Suprapubic skin (tissue), 4 donors: ENCODE measurements around the gene SYT13. TPM values are rescaled to one million over a fixed set of nuclear protein-coding genes. Genes with fewer than 3 reads are reported as not detected.

Source experiments
- DNase-seq, 2 donors: peaks; one replicate each; pipeline ENCODE4 v3.0.0-alpha.2; 2019; ENCODE audit warnings: low spot score in 2 of 2
- H3K27ac ChIP-seq: fragments of 200-600 bp; sonication (generic); one replicate; pipeline ENCODE4 v1.5.1; 2019
- H3K27me3 ChIP-seq: fragments of 200-600 bp; sonication (generic); one replicate; pipeline ENCODE4 v1.5.1; 2019
- H3K36me3 ChIP-seq: fragments of 200-600 bp; sonication (generic); one replicate; pipeline ENCODE4 v1.5.1; 2019
- H3K4me1 ChIP-seq: fragments of 200-600 bp; sonication (generic); one replicate; pipeline ENCODE4 v1.5.1; 2019
- H3K4me3 ChIP-seq: fragments of 200-600 bp; sonication (generic); one replicate; pipeline ENCODE4 v1.5.1; 2019; ENCODE audit warnings: mild to moderate bottlenecking
- H3K9me3 ChIP-seq: fragments of 200-600 bp; sonication (generic); one replicate; pipeline ENCODE4 v1.5.1; 2019
- CTCF ChIP-seq, 2 donors: fragments of 200-600 bp in 1 of 2; fragments of 450-650 bp in 1 of 2; sonication (generic) in 1 of 2; IDR thresholded peaks; one replicate each; pipeline ENCODE4 v1.5.1; 2016 to 2019; ENCODE audit warnings: antibody characterized with exemption in 2 of 2, mild to moderate bottlenecking in 1 of 2, moderate library complexity in 1 of 2
- EP300 ChIP-seq: sonication (generic); formaldehyde crosslinking; IDR thresholded peaks from one replicate; pipeline ENCODE4 v1.6.1; 2017; ENCODE audit warnings: antibody characterized with exemption
- POLR2A ChIP-seq, 2 donors: fragments of 450-650 bp; IDR thresholded peaks; one replicate each; pipeline ENCODE4 v1.6.1; 2017; ENCODE audit warnings: antibody characterized with exemption in 2 of 2, mild to moderate bottlenecking in 2 of 2, moderate library complexity in 2 of 2
- POLR2AphosphoS5 ChIP-seq, 3 donors: sonication (generic); formaldehyde crosslinking; IDR thresholded peaks; one replicate each; pipeline ENCODE4 v1.6.1; 2017; ENCODE audit warnings: antibody characterized with exemption in 3 of 3
- WGBS: methylation state at CpG from one replicate; pipeline ENCODE4 v1.1.5; 2018; 5-methylcytosine and 5-hydroxymethylcytosine counted together
- total RNA-seq, 4 donors: library from RNA; depleted of rRNA; stranded (reverse); fragments of >200 nt; gene quantifications; one replicate each; pipeline ENCODE4 v1.1.0, GENCODE V29; 2016

The SYT13 gene
- total RNA-seq, 4 donors from 2014 or later: 1.8 to 4.6 TPM; not detected in 2

GRCh38 chr11:45264839-45265515 lies 21.2 kb downstream of the SYT13 start:
- H3K36me3 ChIP-seq: no peaks in the 10 kb centered on the region
- H3K9me3 ChIP-seq: no peaks in the 10 kb centered on the region
- TF ChIP-seq CTCF (IDR thresholded peaks at IDR 0.05): no peak
- no peak for TF ChIP-seq POLR2A (IDR thresholded peaks at IDR 0.05)
- no peak for TF ChIP-seq EP300
- no peak for TF ChIP-seq POLR2AphosphoS5 (IDR thresholded peaks at IDR 0.05)
- no peak overlapping the region for H3K4me3 ChIP-seq
- 56% methylated on average over 11 of the region's 11 CpGs for WGBS
- peaks cover 3% of the 10 kb centered on the region for H3K4me1 ChIP-seq
- no peak overlapping the region for H3K27ac ChIP-seq
- no peak for DNase-seq
- peaks cover 40% of the 10 kb centered on the region for H3K27me3 ChIP-seq

GRCh38 chr11:45263773-45264172 lies 22.4 kb downstream of the SYT13 start:
- TF ChIP-seq POLR2A (IDR thresholded peaks at IDR 0.05) (no peak), EP300 (no peak)
- WGBS: 97% methylated on average over 3 of the region's 3 CpGs
- H3K27me3 ChIP-seq: peaks cover 37% of the 10 kb centered on the region

GRCh38 chr11:45262900-45263299 lies 23.2 kb downstream of the SYT13 start:
- WGBS: 74% methylated on average over 4 of the region's 4 CpGs
- H3K4me1 ChIP-seq: peaks cover 3% of the 10 kb centered on the region
- H3K27me3 ChIP-seq: peaks cover 28% of the 10 kb centered on the region
- no peak overlapping the region for H3K4me3 ChIP-seq
- TF ChIP-seq POLR2A (IDR thresholded peaks at IDR 0.05) (no peak), CTCF (IDR thresholded peaks at IDR 0.05) (no peak), EP300 (no peak), POLR2AphosphoS5 (IDR thresholded peaks at IDR 0.05) (no peak)
- no peaks in the 10 kb centered on the region for H3K9me3 ChIP-seq
- DNase-seq: no peak
- H3K36me3 ChIP-seq: no peaks in the 10 kb centered on the region
- no peak overlapping the region for H3K27ac ChIP-seq

More at GRCh38 chr11:45263773-45264172, 22.4 kb downstream of the SYT13 start:
- Histone ChIP-seq H3K4me3 (no peak overlapping the region), H3K27ac (no peak overlapping the region), H3K9me3 (no peaks in the 10 kb centered on the region), H3K4me1 (peaks cover 3% of the 10 kb centered on the region), H3K36me3 (no peaks in the 10 kb centered on the region)
- no peak for DNase-seq

GRCh38 chr11:45260071-45260470 lies 26.1 kb downstream of the SYT13 start:
- Histone ChIP-seq H3K36me3 (no peaks in the 10 kb centered on the region), H3K4me1 (no peaks in the 10 kb centered on the region), H3K4me3 (no peak overlapping the region), H3K27ac (no peak overlapping the region), H3K9me3 (no peaks in the 10 kb centered on the region), H3K27me3 (peaks cover 20% of the 10 kb centered on the region)
- TF ChIP-seq EP300 (no peak), CTCF (IDR thresholded peaks at IDR 0.05) (no peak), POLR2AphosphoS5 (IDR thresholded peaks at IDR 0.05) (no peak), POLR2A (IDR thresholded peaks at IDR 0.05) (no peak)
- no peak for DNase-seq

- no peak for DNase-seq
- Histone ChIP-seq H3K4me3 (no peak overlapping the region), H3K36me3 (no peaks in the 10 kb centered on the region), H3K27ac (no peak overlapping the region), H3K4me1 (no peaks in the 10 kb centered on the region), H3K9me3 (no peaks in the 10 kb centered on the region), H3K27me3 (peaks cover 20% of the 10 kb centered on the region)
- 70% methylated on average over 2 of the region's 3 CpGs for WGBS
- TF ChIP-seq CTCF (IDR thresholded peaks at IDR 0.05): no peak
- TF ChIP-seq POLR2AphosphoS5 (IDR thresholded peaks at IDR 0.05): no peak
- TF ChIP-seq POLR2A (IDR thresholded peaks at IDR 0.05): no peak
- TF ChIP-seq EP300: no peak
Observed at GRCh38 chr11:45259592-45259991, 26.5 kb downstream of the SYT13 start.
